Stomach (tissue), 9 donors: ENCODE measurements around the gene TBL3. TPM values are rescaled to one million over a fixed set of nuclear protein-coding genes. Genes with fewer than 3 reads are reported as not detected.
A peak's percentile ranks its signal among the peaks of the same experiment; 100 is the strongest.

Source experiments
- DNase-seq, 2 donors: peaks; one replicate each; pipeline versions ENCODE4 v3.0.0 to v3.0.0-alpha.2; 2013 to 2019
- H3K27ac ChIP-seq, 5 donors: fragments of 200-600 bp in 4 of 5; sonication (generic) in 4 of 5; one replicate each; pipeline ENCODE4 v1.5.1; 2013 to 2019; ENCODE audit warnings: mild to moderate bottlenecking in 1 of 5, moderate library complexity in 1 of 5
- H3K27me3 ChIP-seq, 3 donors: fragments of 200-600 bp; sonication (generic); one replicate each; pipeline ENCODE4 v1.5.1; 2017 to 2019; ENCODE audit warnings: mixed run types in 1 of 3
- H3K36me3 ChIP-seq, 4 donors: fragments of 200-600 bp; sonication (generic); 1 replicate in 3 of 4; 2 replicates in 1 of 4; pipeline ENCODE4 v1.5.1; 2016 to 2019
- H3K4me1 ChIP-seq, 4 donors: fragments of 200-600 bp; sonication (generic); one replicate each; pipeline ENCODE4 v1.5.1; 2016 to 2019
- H3K4me3 ChIP-seq, 4 donors: fragments of 200-600 bp; sonication (generic) in 3 of 4; one replicate each; pipeline ENCODE4 v1.5.1; 2016 to 2019; ENCODE audit warnings: mild to moderate bottlenecking in 1 of 4
- H3K9me3 ChIP-seq, 4 donors: fragments of 200-600 bp; sonication (generic); one replicate each; pipeline ENCODE4 v1.5.1; 2016 to 2019
- EP300 ChIP-seq: sonication (generic); formaldehyde crosslinking; IDR thresholded peaks from one replicate; pipeline ENCODE4 v1.6.1; 2017; ENCODE audit warnings: antibody characterized with exemption
- POLR2A ChIP-seq, 4 donors: fragments of 450-650 bp; IDR thresholded peaks; one replicate each; pipeline ENCODE4 v1.6.1; 2016; ENCODE audit warnings: antibody characterized with exemption in 4 of 4, control low read depth in 2 of 4, mild to moderate bottlenecking in 1 of 4, moderate library complexity in 1 of 4
- POLR2AphosphoS5 ChIP-seq, 3 donors: sonication (generic); formaldehyde crosslinking; IDR thresholded peaks; one replicate each; pipeline ENCODE4 v1.6.1; 2016; ENCODE audit warnings: antibody characterized with exemption in 3 of 3
- WGBS, 5 donors: extraction: QIAGEN DNeasy Blood & Tissue Kit in 3 of 5; methylation state at CpG; one replicate each; pipeline versions ENCODE4 v1.1.5 to v1.1.7; 2013 to 2018; 5-methylcytosine and 5-hydroxymethylcytosine counted together
- intact Hi-C: fragments of 100-400 bp; cut with DNase I; formaldehyde crosslinking; loops from one replicate; pipeline ENCODE4 v1.15.1; 2023; ENCODE audit warnings: low total_unique reads
- polyA plus RNA-seq, 3 donors: library from polyadenylated mRNA; stranded (reverse); fragments of 200-250 nt; gene quantifications; one replicate each; pipeline ENCODE4 v1.2.3, GENCODE V29; 2013
- total RNA-seq, 5 donors: library from RNA; depleted of rRNA; stranded (reverse); fragments of >200 nt; gene quantifications; one replicate each; pipeline versions ENCODE4 v1.1.0 to v1.2.3, GENCODE V29; 2014 to 2016
- TF ChIP-seq, protein P1 (sequence below), 7 experiments: fragments of 450-650 bp in 4 of 7; fragments of 200-600 bp in 3 of 7; sonication (generic) in 3 of 7; IDR thresholded peaks; one replicate each; pipeline ENCODE4 v1.5.1; 2016 to 2019; ENCODE audit warnings: antibody characterized with exemption in 7 of 7, control low read depth in 2 of 7, mild to moderate bottlenecking in 1 of 7
- donor health status: healthy with polysubstance abuse.
- donor health status: Bipolar disorder and iron deficiency.
- donor health status: healthy.

TBL3 gene
- total and polyA plus RNA-seq, 8 donors = 9.4 to 174 (median 40.8) TPM

DNA sequence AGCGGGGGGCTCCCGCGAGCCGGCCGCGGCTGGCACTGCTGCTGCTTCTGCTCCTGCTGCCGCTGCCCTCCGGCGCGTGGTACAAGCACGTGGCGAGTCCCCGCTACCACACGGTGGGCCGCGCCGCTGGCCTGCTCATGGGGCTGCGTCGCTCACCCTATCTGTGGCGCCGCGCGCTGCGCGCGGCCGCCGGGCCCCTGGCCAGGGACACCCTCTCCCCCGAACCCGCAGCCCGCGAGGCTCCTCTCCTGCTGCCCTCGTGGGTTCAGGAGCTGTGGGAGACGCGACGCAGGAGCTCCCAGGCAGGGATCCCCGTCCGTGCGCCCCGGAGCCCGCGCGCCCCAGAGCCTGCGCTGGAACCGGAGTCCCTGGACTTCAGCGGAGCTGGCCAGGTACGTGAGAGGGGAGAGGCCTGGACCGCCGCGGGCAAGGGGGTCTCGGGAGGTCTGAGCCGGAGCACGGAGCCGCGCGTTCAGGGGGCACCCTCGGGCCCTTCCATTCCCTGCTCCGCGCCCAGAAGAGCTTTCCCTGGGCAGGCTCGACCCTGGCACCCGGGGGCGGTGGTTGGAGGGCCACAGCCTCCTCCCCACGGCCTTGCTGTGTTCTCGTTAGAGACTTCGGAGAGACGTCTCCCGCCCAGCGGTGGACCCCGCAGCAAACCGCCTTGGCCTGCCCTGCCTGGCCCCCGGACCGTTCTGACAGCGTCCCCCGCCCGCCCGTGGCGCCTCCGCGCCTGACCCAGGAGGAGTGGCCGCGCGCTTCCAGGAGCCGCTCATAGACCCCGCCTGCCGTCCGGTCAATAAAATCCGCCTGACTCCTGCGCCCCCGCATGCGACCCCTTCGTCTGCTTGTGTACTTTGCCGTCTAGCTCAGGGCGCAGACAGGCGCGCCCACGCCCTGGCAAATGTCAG lies 48.3 kb downstream of the TBL3 start:
- peak overlapping the region in 2 of 4 donors; percentile 22 to 37 for H3K4me3 ChIP-seq
- no peak overlapping the region for H3K27ac ChIP-seq
- 0 to 2% (median 1%) methylated on average over 9 to 96 of the region's 96 CpGs for WGBS, 5 donors
- H3K4me1 ChIP-seq = peaks cover 25 to 43% (median 39%) of the 10 kb centered on the region in 4 donors
- no peaks in the 10 kb centered on the region for H3K36me3 ChIP-seq
- peaks cover 20 to 54% (median 31%) of the 10 kb centered on the region in 3 donors for H3K27me3 ChIP-seq
- intact Hi-C loops = loop anchor here (5.0 to 10.0 kb wide), 2 partner anchors 65 to 132 kb away; no protein-coding TSS in a partner anchor
- TF ChIP-seq POLR2A (IDR thresholded peaks at IDR 0.05) = no peak
- TF ChIP-seq POLR2AphosphoS5 (IDR thresholded peaks at IDR 0.05) = no peak
- no peak for TF ChIP-seq EP300
- TF ChIP-seq, protein P1, sequence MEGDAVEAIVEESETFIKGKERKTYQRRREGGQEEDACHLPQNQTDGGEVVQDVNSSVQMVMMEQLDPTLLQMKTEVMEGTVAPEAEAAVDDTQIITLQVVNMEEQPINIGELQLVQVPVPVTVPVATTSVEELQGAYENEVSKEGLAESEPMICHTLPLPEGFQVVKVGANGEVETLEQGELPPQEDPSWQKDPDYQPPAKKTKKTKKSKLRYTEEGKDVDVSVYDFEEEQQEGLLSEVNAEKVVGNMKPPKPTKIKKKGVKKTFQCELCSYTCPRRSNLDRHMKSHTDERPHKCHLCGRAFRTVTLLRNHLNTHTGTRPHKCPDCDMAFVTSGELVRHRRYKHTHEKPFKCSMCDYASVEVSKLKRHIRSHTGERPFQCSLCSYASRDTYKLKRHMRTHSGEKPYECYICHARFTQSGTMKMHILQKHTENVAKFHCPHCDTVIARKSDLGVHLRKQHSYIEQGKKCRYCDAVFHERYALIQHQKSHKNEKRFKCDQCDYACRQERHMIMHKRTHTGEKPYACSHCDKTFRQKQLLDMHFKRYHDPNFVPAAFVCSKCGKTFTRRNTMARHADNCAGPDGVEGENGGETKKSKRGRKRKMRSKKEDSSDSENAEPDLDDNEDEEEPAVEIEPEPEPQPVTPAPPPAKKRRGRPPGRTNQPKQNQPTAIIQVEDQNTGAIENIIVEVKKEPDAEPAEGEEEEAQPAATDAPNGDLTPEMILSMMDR (IDR thresholded peaks at IDR 0.05) = no peak
- peak in 1 of 2 donors; percentile 69 for DNase-seq
- no peaks in the 10 kb centered on the region for H3K9me3 ChIP-seq

DNA sequence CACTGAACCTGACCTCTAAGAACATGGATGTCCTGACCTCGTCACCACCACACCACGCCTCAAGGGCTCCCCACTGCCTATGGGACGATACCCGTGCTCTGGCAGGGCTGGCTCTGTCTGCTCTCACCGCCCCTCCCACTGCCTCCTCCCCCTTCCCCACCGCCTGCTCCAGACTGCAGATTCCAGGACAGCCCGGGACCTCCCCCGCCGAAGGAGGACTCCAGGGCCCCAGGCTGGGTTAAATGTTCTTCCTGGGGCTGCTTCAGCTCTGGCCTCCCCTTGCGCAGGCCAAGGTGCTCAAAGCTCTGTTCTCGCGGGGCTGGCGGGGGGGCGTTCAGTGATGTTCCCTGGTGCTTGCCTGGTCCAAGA lies 50.9 kb downstream of the TBL3 start:
- WGBS, 5 donors = 0 to 10% (median 3%) methylated on average over 2 to 14 of the region's 14 CpGs
- intact Hi-C loops = loop anchor here (5.0 to 10.0 kb wide), 2 partner anchors 62 to 130 kb away; no protein-coding TSS in a partner anchor
- no peak for TF ChIP-seq EP300
- no peak for TF ChIP-seq POLR2AphosphoS5 (IDR thresholded peaks at IDR 0.05)
- TF ChIP-seq POLR2A (IDR thresholded peaks at IDR 0.05) = no peak

DNA sequence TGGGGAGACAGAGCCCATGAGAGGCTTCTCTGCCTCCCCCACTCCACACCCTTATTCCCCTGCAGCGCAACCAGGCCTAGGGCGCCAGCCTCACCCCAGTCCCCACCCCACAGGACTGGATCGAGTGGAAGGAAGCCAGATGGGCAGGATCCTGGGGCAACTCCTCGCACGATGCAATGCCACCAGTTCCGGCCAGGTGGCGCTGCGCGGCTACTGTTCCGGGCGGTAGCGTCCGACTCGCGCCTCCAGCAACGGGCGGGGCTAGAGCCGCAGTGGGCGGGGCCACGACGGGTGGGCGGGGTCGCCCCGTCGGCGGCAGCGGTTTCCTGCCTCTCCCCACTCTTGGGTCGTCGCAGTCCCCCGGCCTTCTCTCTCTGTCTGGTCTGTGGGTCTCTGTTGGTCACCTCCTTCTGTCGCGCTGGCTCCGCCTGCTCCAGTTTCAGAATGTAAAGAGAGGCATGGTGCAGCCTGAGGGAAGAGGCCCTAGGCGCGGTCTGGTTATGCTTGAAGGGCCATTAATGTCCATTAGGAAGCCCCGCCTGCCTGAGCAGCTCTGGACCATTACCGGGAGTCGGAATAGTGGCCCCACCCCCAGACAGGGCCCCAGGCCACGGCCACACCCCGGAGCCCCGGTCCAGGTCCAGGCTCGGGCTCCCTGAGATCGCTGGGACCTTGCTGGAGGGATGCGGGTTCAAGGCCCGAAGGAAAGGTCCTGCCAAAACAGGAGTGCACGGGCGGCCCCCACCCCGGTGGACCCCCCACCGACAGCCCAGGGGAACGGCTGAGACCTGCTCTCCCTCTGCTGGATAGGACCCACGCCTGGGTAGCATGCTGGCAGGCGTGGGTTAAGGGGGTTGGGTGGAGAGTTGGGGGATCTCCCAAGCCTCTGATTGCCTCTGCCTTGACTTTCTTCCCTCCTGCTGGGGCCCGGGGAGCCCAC lies 51.5 kb downstream of the TBL3 start:
- intact Hi-C loops = loop anchor here (5.0 to 10.0 kb wide), 2 partner anchors 61 to 129 kb away; no protein-coding TSS in a partner anchor
- H3K4me1 ChIP-seq = peaks cover 46 to 65% (median 62%) of the 10 kb centered on the region in 4 donors
- peak; percentile 96 to 97 for DNase-seq
- no peaks in the 10 kb centered on the region for H3K9me3 ChIP-seq
- H3K36me3 ChIP-seq = no peaks in the 10 kb centered on the region
- H3K27me3 ChIP-seq = peaks cover 20 to 52% (median 31%) of the 10 kb centered on the region in 3 donors
- 9 to 27% (median 14%) methylated on average over 8 to 53 of the region's 53 CpGs for WGBS, 5 donors
- TF ChIP-seq POLR2A (IDR thresholded peaks at IDR 0.05) (no peak), EP300 (no peak), POLR2AphosphoS5 (IDR thresholded peaks at IDR 0.05) (peak; percentile 40 to 93 (median 47))
- TF ChIP-seq, protein P1 (IDR thresholded peaks at IDR 0.05) = peak in 6 of 7 experiments; percentile 87 to 99 (median 99)
- H3K27ac ChIP-seq = peak overlapping the region; percentile 66 to 81 (median 74)
- H3K4me3 ChIP-seq = peak overlapping the region; percentile 24 to 39 (median 35)

More for the DNA sequence above, 50.9 kb downstream of the TBL3 start:
- H3K4me3 ChIP-seq = peak overlapping the region; percentile 24 to 39 (median 35)
- peak overlapping the region in 2 of 5 donors; percentile 6 to 81 for H3K27ac ChIP-seq
- peaks cover 39 to 59% (median 55%) of the 10 kb centered on the region in 4 donors for H3K4me1 ChIP-seq
- H3K36me3 ChIP-seq = no peaks in the 10 kb centered on the region
- peaks cover 20 to 59% (median 31%) of the 10 kb centered on the region in 3 donors for H3K27me3 ChIP-seq
- peak in 1 of 2 donors; percentile 79 for DNase-seq
- no peaks in the 10 kb centered on the region for H3K9me3 ChIP-seq

DNA sequence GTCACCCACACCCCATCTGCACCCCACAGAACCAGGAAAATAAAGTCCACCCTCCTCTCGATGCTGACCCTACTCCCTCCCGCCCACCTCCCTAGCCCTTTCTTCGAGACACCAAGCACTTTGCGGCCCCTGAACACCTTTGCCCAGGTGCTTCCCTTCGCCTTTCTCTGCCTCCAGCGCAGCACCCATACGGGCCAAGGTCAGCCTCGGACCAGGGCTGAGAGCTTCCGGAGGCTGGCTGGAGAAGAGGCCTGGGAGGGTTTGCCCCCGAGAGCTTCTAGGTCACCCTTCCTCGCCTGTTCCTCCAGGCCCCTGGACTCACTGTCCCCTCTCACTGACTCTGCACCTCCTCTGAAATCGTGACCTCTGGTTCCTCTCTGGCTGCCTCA lies 52.2 kb downstream of the TBL3 start:
- H3K27me3 ChIP-seq = peaks cover 18 to 46% (median 28%) of the 10 kb centered on the region in 3 donors
- 84 to 97% (median 90%) methylated on average over 12 of the region's 12 CpGs for WGBS, 5 donors
- H3K9me3 ChIP-seq = no peaks in the 10 kb centered on the region
- intact Hi-C loops = loop anchor here (5.0 to 10.0 kb wide), 2 partner anchors 61 to 128 kb away; no protein-coding TSS in a partner anchor
- peak overlapping the region in 1 of 4 donors; percentile 38 for H3K4me3 ChIP-seq
- TF ChIP-seq POLR2A (IDR thresholded peaks at IDR 0.05) (no peak), POLR2AphosphoS5 (IDR thresholded peaks at IDR 0.05) (no peak), EP300 (no peak)
- TF ChIP-seq, protein P1 (IDR thresholded peaks at IDR 0.05) = no peak
- H3K4me1 ChIP-seq = peaks cover 53 to 72% (median 68%) of the 10 kb centered on the region in 4 donors
- no peaks in the 10 kb centered on the region for H3K36me3 ChIP-seq
- no peak for DNase-seq
- H3K27ac ChIP-seq = peak overlapping the region; percentile 66 to 81 (median 74)
